ENCODE results near the gene ARSB.

GRCh38 chr5:78956901-78957300 lies 28.2 kb downstream of the ARSB start:
- TF ChIP-seq POLR2A (IDR thresholded peaks at IDR 0.05) (no peak), CTCF (IDR thresholded peaks at IDR 0.05) (no peak)
